GM23338 (cell line): Measurements from ENCODE around the gene ECE1.

Source experiments
- CREB1 ChIP-seq: fragments of 250-450 bp; sonication (Bioruptor Pico); IDR thresholded peaks from 2 replicates; pipeline ENCODE4 v1.5.0; 2020; ENCODE audit warnings: low read depth, mild to moderate bottlenecking, moderate library complexity
- CTCF ChIP-seq, 2 experiments: fragments of 200-600 bp in 1 of 2; sonication (generic) in 1 of 2; conservative IDR thresholded peaks; 2 replicates each; pipeline versions ENCODE4 v1.5.1 to v1.6.1; 2016 to 2017; ENCODE audit warnings: antibody characterized with exemption in 2 of 2, low read depth in 2 of 2, mild to moderate bottlenecking in 2 of 2, moderate library complexity in 1 of 2
- ETS1 ChIP-seq: IDR thresholded peaks from 2 replicates; pipeline ENCODE4 v1.6.1; 2016; ENCODE audit warnings: antibody characterized with exemption
- EZH2 ChIP-seq: fragments of 200-600 bp; sonication (generic); IDR thresholded peaks from one replicate; pipeline ENCODE4 v1.8.0; 2017; ENCODE audit warnings: antibody characterized with exemption, mild to moderate bottlenecking, low read depth; ENCODE audit not compliant: unreplicated experiment
- EZH2phosphoT487 ChIP-seq: fragments of 200-600 bp; sonication (generic); IDR thresholded peaks from one replicate; pipeline ENCODE4 v1.8.1; 2018; ENCODE audit warnings: antibody characterized with exemption; ENCODE audit not compliant: unreplicated experiment
- JUNB ChIP-seq: IDR thresholded peaks from one replicate; pipeline ENCODE4 v1.6.1; 2016; ENCODE audit warnings: antibody characterized with exemption; ENCODE audit not compliant: unreplicated experiment
- NANOG ChIP-seq: IDR thresholded peaks from 2 replicates; pipeline ENCODE4 v1.6.1; 2016; ENCODE audit warnings: antibody characterized with exemption, borderline replicate concordance
- POLR2AphosphoS5 ChIP-seq: IDR thresholded peaks from 2 replicates; pipeline ENCODE4 v1.6.1; 2016; ENCODE audit warnings: antibody characterized with exemption, low read depth
- REST ChIP-seq: IDR thresholded peaks from one replicate; pipeline ENCODE4 v1.6.1; 2018; ENCODE audit warnings: antibody characterized with exemption; ENCODE audit not compliant: unreplicated experiment
- STAT1 ChIP-seq: IDR thresholded peaks from one replicate; pipeline ENCODE4 v1.6.1; 2016; ENCODE audit warnings: antibody characterized with exemption; ENCODE audit not compliant: unreplicated experiment
- ZNF114 ChIP-seq: fragments of 250-450 bp; sonication (Bioruptor Pico); IDR thresholded peaks from 2 replicates; pipeline ENCODE4 v1.5.0; 2020; ENCODE audit warnings: mild to moderate bottlenecking, moderate library complexity
- ZNF331 ChIP-seq: fragments of 250-450 bp; sonication (Bioruptor Pico); IDR thresholded peaks from 2 replicates; pipeline ENCODE4 v1.5.0; 2020; ENCODE audit warnings: low read depth, mild to moderate bottlenecking, moderate library complexity
- ZNF462 ChIP-seq: fragments of 250-450 bp; sonication (Bioruptor Pico); IDR thresholded peaks from 2 replicates; pipeline ENCODE4 v1.5.0; 2020; ENCODE audit warnings: mild to moderate bottlenecking, moderate library complexity

- TF ChIP-seq CTCF (conservative IDR thresholded peaks at IDR 0.05; ENCODE audit: low read depth in 2 of 2) (no peak), EZH2phosphoT487 (no peak), EZH2 (no peak), POLR2AphosphoS5 (no peak), NANOG (no peak), REST (no peak), STAT1 (no peak), JUNB (no peak), CREB1 (CRISPR knock-in tag) (no peak), ZNF114 (CRISPR knock-in tag) (no peak), ZNF331 (no peak), ETS1 (no peak), ZNF462 (CRISPR knock-in tag) (no peak)
Measured at GRCh38 chr1:21292984-21293536, 2.8 kb upstream of the ECE1 start.
